Activated naive CD8-positive, alpha-beta T cell (primary cell): ENCODE results near the gene FYTTD1.
"Not testable (repeated sequence)": the region's sequence is repeated elsewhere in the genome, so short reads cannot be mapped to it uniquely, and the experiment has no call there.

Source experiments
- H3K27ac Mint-ChIP-seq: one replicate; pipeline ENCODE4 v1.8.0; 2021; ENCODE audit warnings: mixed read lengths
- H3K27me3 Mint-ChIP-seq: one replicate; pipeline ENCODE4 v1.8.0; 2021; ENCODE audit warnings: mixed read lengths
- H3K36me3 Mint-ChIP-seq: one replicate; pipeline ENCODE4 v1.8.0; 2021; ENCODE audit warnings: mixed read lengths
- H3K4me1 Mint-ChIP-seq: one replicate; pipeline ENCODE4 v1.8.0; 2021; ENCODE audit warnings: low read depth, mixed read lengths
- H3K4me3 Mint-ChIP-seq: one replicate; pipeline ENCODE4 v1.8.0; 2021; ENCODE audit warnings: mild to moderate bottlenecking, mixed read lengths
- H3K9me3 Mint-ChIP-seq: one replicate; pipeline ENCODE4 v1.8.0; 2021; ENCODE audit warnings: low read depth, mixed read lengths

The FYTTD1 gene, protein sequence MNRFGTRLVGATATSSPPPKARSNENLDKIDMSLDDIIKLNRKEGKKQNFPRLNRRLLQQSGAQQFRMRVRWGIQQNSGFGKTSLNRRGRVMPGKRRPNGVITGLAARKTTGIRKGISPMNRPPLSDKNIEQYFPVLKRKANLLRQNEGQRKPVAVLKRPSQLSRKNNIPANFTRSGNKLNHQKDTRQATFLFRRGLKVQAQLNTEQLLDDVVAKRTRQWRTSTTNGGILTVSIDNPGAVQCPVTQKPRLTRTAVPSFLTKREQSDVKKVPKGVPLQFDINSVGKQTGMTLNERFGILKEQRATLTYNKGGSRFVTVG

GRCh38 chr3:197749601-197750395, at the start of gene FYTTD1:
Gene FYTTD1 (plus strand): TSS chr3:197749883. CDS start chr3:197749972, 89 bp downstream.
- Mint-ChIP-seq H3K9me3 (no peaks in the 10 kb centered on the region), H3K36me3 (no peaks in the 10 kb centered on the region), H3K4me3 (peak within 1 kb of the TSS; percentile 97), H3K27me3 (no peaks in the 10 kb centered on the region), H3K4me1 (peaks cover 45% of the 10 kb centered on the region), H3K27ac (peak within 1 kb of the TSS; percentile 96)

DNA sequence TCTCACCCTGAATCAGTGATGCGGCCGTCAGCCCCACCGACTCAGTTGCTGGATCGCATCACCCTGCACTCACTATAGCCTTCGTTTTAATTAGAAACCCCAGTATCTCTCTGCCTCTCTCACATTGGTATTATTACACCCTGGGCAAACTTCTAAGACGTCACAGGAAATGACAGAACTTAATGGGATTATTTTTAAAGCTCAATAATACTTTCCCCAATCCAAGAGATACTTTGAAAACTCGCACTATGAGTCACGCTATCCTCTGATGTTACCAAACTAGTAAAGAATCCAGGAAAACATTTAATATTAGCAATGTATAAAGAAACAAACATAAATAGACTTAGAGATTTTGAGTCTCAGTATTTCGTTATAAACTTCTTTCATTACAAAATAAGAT, 49.6 kb upstream of the FYTTD1 start:
- peaks cover 37% of the 10 kb centered on the region for H3K36me3 Mint-ChIP-seq
- no peak overlapping the region for H3K4me3 Mint-ChIP-seq
- no peak overlapping the region for H3K27ac Mint-ChIP-seq
- no peaks in the 10 kb centered on the region for H3K27me3 Mint-ChIP-seq
- no peaks in the 10 kb centered on the region for H3K9me3 Mint-ChIP-seq
- H3K4me1 Mint-ChIP-seq, result no peaks in the 10 kb centered on the region

- Mint-ChIP-seq H3K27ac (no peak overlapping the region), H3K4me3 (no peak overlapping the region), H3K4me1 (peaks cover 2% of the 10 kb centered on the region), H3K36me3 (peaks cover 28% of the 10 kb centered on the region), H3K9me3 (no peaks in the 10 kb centered on the region), H3K27me3 (no peaks in the 10 kb centered on the region)
Observed at GRCh38 chr3:197701841-197702240, 47.8 kb upstream of the FYTTD1 start.

GRCh38 chr3:197706658-197707057, 43.0 kb upstream of the FYTTD1 start:
- no peaks in the 10 kb centered on the region for H3K9me3 Mint-ChIP-seq
- H3K27ac Mint-ChIP-seq, result peak overlapping the region; percentile 16
- H3K27me3 Mint-ChIP-seq, result no peaks in the 10 kb centered on the region
- no peak overlapping the region for H3K4me3 Mint-ChIP-seq
- H3K36me3 Mint-ChIP-seq, result peaks cover 4% of the 10 kb centered on the region
- H3K4me1 Mint-ChIP-seq, result peaks cover 4% of the 10 kb centered on the region

DNA sequence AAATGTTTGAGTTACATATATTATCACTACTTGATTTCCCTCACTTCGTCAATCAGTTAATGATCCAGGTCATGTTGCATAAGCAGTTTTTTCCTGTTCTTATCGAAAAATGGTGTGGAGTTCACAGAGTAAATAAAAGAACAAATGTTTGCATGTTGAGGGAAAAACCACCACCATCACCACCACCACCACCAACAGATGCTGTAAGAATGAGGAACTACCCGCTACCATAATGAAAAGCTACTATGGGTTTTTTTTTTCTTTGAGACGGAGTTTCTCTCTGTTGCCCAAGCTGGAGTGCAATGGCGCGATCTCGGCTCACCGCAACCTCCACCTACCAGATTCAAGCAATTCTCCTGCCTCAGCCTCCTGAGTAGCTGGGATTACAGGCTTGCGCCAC, 40.5 kb upstream of the FYTTD1 start:
- H3K36me3 Mint-ChIP-seq, result peaks cover 5% of the 10 kb centered on the region
- no peak overlapping the region for H3K27ac Mint-ChIP-seq
- H3K27me3 Mint-ChIP-seq, result no peaks in the 10 kb centered on the region
- H3K4me3 Mint-ChIP-seq, result no peak overlapping the region
- peaks cover 22% of the 10 kb centered on the region for H3K4me1 Mint-ChIP-seq
- H3K9me3 Mint-ChIP-seq, result no peaks in the 10 kb centered on the region

DNA sequence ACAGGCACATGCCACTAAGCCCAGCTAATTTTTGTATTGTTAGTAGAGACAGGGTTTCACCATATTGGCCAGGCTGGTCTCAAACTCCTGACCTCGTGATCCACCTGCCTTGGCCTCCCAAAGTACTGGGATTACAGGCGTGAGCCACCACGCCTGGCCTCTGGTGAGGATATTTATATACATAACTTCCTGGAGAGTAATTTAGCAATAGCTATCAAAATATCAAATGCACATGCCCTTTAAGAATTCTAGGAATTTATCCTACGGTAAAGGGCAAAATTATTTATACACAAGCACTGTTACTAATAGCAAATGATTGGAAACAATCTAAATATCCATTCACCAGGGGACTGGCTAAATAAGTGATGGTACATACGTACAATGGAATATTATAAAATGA, 38.7 kb upstream of the FYTTD1 start:
- H3K36me3 Mint-ChIP-seq, H3K9me3 Mint-ChIP-seq, H3K4me3 Mint-ChIP-seq, H3K27me3 Mint-ChIP-seq: not testable (repeated sequence)
- Mint-ChIP-seq H3K27ac (peak overlapping the region; percentile 22), H3K4me1 (peaks cover 30% of the 10 kb centered on the region)

- no peaks in the 10 kb centered on the region for H3K9me3 Mint-ChIP-seq
- no peaks in the 10 kb centered on the region for H3K27me3 Mint-ChIP-seq
- H3K4me1 Mint-ChIP-seq, result peaks cover 28% of the 10 kb centered on the region
- peak overlapping the region; percentile 60 for H3K4me3 Mint-ChIP-seq
- H3K36me3 Mint-ChIP-seq, result peaks cover 5% of the 10 kb centered on the region
- H3K27ac Mint-ChIP-seq, result peak overlapping the region; percentile 87
Observed at GRCh38 chr3:197711973-197712707, 37.5 kb upstream of the FYTTD1 start.

GRCh38 chr3:197713477-197713822, 36.2 kb upstream of the FYTTD1 start:
- Mint-ChIP-seq H3K27ac (peak overlapping the region; percentile 92), H3K36me3 (peaks cover 5% of the 10 kb centered on the region), H3K9me3 (no peaks in the 10 kb centered on the region), H3K27me3 (no peaks in the 10 kb centered on the region), H3K4me3 (peak overlapping the region; percentile 46), H3K4me1 (peaks cover 28% of the 10 kb centered on the region)

DNA sequence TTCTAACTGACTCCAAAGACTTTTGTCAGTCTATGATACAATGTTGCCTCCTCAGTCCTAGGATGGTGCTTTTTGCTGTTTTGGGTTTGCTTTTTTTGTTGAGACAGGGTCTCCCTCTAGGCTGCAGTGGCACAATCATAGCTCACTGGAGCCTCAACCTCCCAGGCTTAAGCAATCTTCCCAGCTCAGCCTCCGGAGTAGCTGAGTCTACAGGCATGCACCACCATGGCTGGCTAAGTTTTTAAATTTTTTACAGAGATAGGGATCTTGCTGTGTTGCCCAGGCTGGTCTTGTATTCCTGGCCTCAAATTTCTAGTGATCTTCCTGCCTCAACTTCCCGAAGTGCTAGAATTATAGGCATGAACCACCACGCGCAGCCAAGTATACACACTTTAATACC, 35.4 kb upstream of the FYTTD1 start:
- Mint-ChIP-seq H3K36me3 (peaks cover 5% of the 10 kb centered on the region), H3K27ac (peak overlapping the region; percentile 54), H3K4me3 (no peak overlapping the region), H3K9me3 (no peaks in the 10 kb centered on the region), H3K4me1 (peaks cover 26% of the 10 kb centered on the region), H3K27me3 (no peaks in the 10 kb centered on the region)

DNA sequence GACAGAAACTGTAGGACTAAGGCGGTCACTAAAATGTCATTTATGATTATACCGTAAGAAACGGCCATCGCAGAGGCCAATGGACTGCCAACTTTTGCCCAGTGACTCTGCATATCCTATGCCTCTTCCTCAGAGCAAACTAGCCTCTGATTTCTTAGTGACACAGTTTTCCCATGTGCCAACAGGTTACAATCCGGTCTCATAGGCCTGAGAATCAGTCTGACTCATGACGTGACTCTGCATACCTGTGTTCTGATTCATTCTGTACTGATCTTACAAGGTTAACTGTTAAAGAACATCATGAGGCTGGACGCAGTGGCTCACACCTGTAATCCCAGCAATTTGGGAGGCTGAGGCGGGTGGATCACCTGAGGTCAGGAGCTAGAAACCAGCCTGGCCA, 30.8 kb upstream of the FYTTD1 start:
- Mint-ChIP-seq H3K36me3 (peaks cover 12% of the 10 kb centered on the region), H3K9me3 (no peaks in the 10 kb centered on the region), H3K4me3 (no peak overlapping the region), H3K27me3 (no peaks in the 10 kb centered on the region), H3K27ac (no peak overlapping the region), H3K4me1 (peaks cover 14% of the 10 kb centered on the region)

DNA sequence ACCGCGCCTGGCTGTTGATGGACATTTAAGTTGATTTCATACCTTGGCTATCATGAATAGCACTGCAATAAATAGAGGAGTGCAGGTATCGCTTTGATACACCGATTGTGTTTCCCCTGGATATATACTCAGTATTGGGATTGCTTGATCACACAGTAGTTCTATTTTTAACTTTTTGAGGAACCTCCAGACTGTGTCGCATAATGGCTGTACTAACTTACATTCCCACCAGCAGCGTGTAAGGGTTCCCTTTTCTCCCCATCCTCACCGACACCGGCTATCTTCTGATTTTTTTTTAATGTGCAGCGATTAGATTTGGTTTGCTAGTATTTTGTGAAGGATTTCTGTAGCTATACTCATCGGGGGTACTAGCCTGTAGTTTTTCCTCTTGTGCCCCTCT, 29.0 kb upstream of the FYTTD1 start:
- no peak overlapping the region for H3K4me3 Mint-ChIP-seq
- H3K27ac Mint-ChIP-seq, result no peak overlapping the region
- H3K27me3 Mint-ChIP-seq, result no peaks in the 10 kb centered on the region
- H3K36me3 Mint-ChIP-seq, result peaks cover 12% of the 10 kb centered on the region
- H3K4me1 Mint-ChIP-seq, result peaks cover 6% of the 10 kb centered on the region
- no peaks in the 10 kb centered on the region for H3K9me3 Mint-ChIP-seq

GRCh38 chr3:197722734-197723133, 26.9 kb upstream of the FYTTD1 start:
- Mint-ChIP-seq H3K9me3 (no peaks in the 10 kb centered on the region), H3K27ac (no peak overlapping the region), H3K4me3 (no peak overlapping the region), H3K36me3 (peaks cover 9% of the 10 kb centered on the region), H3K27me3 (no peaks in the 10 kb centered on the region), H3K4me1 (peaks cover 6% of the 10 kb centered on the region)

GRCh38 chr3:197727878-197728277, 21.8 kb upstream of the FYTTD1 start:
- H3K36me3 Mint-ChIP-seq, H3K27ac Mint-ChIP-seq, H3K9me3 Mint-ChIP-seq, H3K27me3 Mint-ChIP-seq, H3K4me3 Mint-ChIP-seq: not testable (repeated sequence)
- H3K4me1 Mint-ChIP-seq, result peaks cover 19% of the 10 kb centered on the region

GRCh38 chr3:197728487-197728886, 21.2 kb upstream of the FYTTD1 start:
- peaks cover 8% of the 10 kb centered on the region for H3K36me3 Mint-ChIP-seq
- H3K4me1 Mint-ChIP-seq, result peaks cover 19% of the 10 kb centered on the region
- H3K27me3 Mint-ChIP-seq, result no peaks in the 10 kb centered on the region

DNA sequence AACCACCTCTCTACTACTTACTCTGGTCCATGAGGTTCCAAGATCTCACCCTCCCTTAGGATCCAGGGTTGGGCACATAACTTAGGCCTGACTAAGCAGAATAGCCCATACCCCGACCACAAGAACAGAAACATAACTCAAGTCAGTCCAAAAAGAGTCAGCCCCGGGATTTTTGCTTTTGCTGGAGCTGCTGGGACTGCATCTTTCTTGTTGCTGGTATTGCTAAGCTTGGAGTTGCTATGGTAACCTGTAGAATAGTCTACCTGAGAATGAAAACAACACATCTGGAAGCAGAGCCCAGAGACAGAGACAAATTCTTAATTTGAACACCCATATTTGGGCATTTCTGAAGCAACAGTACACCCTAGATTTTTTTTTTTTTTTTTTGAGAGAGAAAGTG, 19.5 kb upstream of the FYTTD1 start:
- H3K36me3 Mint-ChIP-seq, result peaks cover 8% of the 10 kb centered on the region
- H3K27ac Mint-ChIP-seq, result no peak overlapping the region
- no peaks in the 10 kb centered on the region for H3K9me3 Mint-ChIP-seq
- H3K27me3 Mint-ChIP-seq, result no peaks in the 10 kb centered on the region
- no peak overlapping the region for H3K4me3 Mint-ChIP-seq
- peaks cover 27% of the 10 kb centered on the region for H3K4me1 Mint-ChIP-seq

More at GRCh38 chr3:197728487-197728886, 21.2 kb upstream of the FYTTD1 start:
- no peak overlapping the region for H3K4me3 Mint-ChIP-seq
- H3K27ac Mint-ChIP-seq, result peak overlapping the region; percentile 23
- no peaks in the 10 kb centered on the region for H3K9me3 Mint-ChIP-seq
